ENCODE measurements around the gene DRC3. TPM values are rescaled to one million over a fixed set of nuclear protein-coding genes. Genes with fewer than 3 reads are reported as not detected.

Gene DRC3
- total RNA-seq, 6 experiments from 2014 or later = 0.25 to 0.98 (median 0.72) TPM

DNA sequence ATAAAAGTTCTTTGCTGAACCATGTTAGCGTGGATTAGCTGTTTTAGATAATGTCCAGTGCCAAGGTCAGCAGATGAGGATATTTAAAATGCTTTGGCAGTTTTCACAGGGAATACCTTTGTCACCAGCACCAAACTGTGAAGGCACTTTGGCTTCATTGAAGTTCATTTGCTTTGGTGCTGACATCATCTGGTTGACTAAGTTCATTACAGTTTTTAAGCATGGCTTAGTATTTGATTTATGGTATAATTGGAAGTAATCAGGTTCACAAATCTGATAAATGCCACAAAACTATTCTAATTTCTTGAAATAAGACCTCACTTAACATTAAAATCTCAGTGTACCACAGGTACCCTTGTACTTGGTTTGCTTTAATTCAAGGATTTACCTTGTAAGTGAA is 70.8 kb downstream of the DRC3 start:
- H3K36me3 ChIP-seq = peaks cover 0 to 9% (median 0%) of the 10 kb centered on the region in 4 donors
- WGBS (ENCODE audit: insufficient coverage, low coverage, low lambda C conversion rate, missing lambda C conversion rate) = 6% methylated on average over 1 of the region's 1 CpG
- no peak overlapping the region for H3K27ac ChIP-seq
- TF ChIP-seq, protein P1, sequence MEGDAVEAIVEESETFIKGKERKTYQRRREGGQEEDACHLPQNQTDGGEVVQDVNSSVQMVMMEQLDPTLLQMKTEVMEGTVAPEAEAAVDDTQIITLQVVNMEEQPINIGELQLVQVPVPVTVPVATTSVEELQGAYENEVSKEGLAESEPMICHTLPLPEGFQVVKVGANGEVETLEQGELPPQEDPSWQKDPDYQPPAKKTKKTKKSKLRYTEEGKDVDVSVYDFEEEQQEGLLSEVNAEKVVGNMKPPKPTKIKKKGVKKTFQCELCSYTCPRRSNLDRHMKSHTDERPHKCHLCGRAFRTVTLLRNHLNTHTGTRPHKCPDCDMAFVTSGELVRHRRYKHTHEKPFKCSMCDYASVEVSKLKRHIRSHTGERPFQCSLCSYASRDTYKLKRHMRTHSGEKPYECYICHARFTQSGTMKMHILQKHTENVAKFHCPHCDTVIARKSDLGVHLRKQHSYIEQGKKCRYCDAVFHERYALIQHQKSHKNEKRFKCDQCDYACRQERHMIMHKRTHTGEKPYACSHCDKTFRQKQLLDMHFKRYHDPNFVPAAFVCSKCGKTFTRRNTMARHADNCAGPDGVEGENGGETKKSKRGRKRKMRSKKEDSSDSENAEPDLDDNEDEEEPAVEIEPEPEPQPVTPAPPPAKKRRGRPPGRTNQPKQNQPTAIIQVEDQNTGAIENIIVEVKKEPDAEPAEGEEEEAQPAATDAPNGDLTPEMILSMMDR (IDR thresholded peaks at IDR 0.05) = peak in 3 of 4 donors; percentile 27 to 38 (median 35)
- no peak for TF ChIP-seq POLR2A (IDR thresholded peaks at IDR 0.05)
- intact Hi-C loops (cut with DNase I) = no loop called here
- ATAC-seq (peak in 2 of 4 donors; percentile 5 to 9), DNase-seq (no peak)
- H3K4me1 ChIP-seq = peaks cover 0 to 18% (median 2%) of the 10 kb centered on the region in 4 donors
- no peaks in the 10 kb centered on the region for H3K9me3 ChIP-seq
- no peaks in the 10 kb centered on the region for H3K27me3 ChIP-seq
- no peak overlapping the region for H3K4me3 ChIP-seq

DNA sequence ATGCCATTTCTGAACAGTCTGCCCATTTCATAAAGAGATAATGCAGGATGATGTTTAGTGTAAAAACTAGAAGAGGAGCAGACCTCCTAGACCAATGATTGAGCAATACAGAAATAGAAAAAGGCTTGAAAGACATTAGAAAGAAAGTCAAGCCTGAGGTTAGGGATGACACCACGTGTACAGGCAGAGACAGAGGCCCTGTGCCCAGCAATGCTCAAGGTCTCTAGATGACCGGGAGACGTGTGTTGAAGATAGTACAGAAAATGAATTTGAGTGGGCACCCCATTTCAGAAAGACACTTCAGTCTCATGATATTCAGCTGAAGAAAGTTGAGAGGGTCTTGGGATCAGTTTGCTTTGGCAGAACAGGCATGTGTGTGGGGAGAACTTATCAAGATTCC is 71.9 kb downstream of the DRC3 start:
- Histone ChIP-seq H3K36me3 (peaks cover 0 to 9% (median 0%) of the 10 kb centered on the region in 4 donors), H3K4me1 (peaks cover 0 to 18% (median 2%) of the 10 kb centered on the region in 4 donors), H3K27me3 (no peaks in the 10 kb centered on the region), H3K9me3 (no peaks in the 10 kb centered on the region), H3K4me3 (no peak overlapping the region), H3K27ac (no peak overlapping the region)
- no peak for DNase-seq
- intact Hi-C loops (cut with DNase I) = no loop called here
- no peak for TF ChIP-seq POLR2A (IDR thresholded peaks at IDR 0.05)
- TF ChIP-seq, protein P1 (IDR thresholded peaks at IDR 0.05) = no peak
- ATAC-seq = no peak
- WGBS (ENCODE audit: insufficient coverage, low coverage, low lambda C conversion rate, missing lambda C conversion rate) = 83% methylated on average over 3 of the region's 3 CpGs

DNA sequence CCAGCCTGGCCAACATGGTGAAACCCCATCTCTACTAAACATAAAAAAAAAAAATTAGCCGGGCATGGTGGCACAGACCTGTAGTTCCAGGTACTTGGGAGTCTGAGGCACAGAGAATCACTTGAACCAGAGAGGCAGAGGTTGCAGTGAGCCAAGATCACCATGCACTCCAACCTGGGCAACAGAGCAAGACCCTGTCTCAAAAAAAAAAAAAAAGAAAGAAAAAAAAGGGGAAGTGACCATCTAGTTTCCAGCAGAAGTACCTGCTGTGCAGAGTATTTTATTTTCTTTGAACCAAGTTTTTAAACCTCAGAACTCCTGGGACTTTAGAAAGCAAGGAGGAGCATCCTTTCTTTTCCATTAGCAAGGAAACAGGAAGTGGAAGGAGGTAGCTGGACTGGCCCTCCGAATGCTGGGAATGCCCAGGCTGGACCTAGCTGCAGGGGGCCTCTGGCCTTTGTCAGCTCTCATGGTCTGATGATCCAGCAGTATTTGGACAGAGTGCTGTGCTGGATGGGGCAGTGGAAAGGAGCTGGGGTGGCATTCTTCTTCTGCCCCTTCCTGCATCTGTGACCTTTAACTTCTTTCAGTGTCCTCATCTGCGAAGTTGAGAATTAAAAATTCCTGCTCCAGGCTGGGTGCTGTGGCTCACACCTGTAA is 73.2 kb downstream of the DRC3 start:
- WGBS (ENCODE audit: insufficient coverage, low coverage, low lambda C conversion rate, missing lambda C conversion rate) = 69% methylated on average over 3 of the region's 3 CpGs
- DNase-seq = no peak

DNA sequence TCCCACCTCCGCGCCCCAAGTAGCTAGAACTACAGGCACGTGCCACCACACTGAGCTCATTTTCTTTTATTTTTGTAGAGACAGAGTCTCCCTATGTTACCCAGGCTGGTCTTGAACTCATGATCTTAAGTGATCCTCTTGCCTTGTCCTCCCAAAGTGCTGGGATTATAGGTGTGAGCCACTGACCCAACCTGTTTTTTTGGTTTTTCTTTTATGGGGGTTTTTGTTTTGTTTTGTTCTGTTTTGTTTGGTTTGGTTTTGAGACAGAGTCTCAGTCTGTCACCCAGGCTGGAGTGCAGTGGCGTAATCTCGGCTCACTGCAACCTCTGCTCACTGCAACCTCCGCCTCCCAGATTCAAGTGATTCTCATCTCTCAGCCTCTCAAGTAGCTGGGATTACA is 82.9 kb downstream of the DRC3 start:
- H3K9me3 ChIP-seq = no peaks in the 10 kb centered on the region
- H3K36me3 ChIP-seq = peaks cover 0 to 40% (median 0%) of the 10 kb centered on the region in 4 donors
- no peak overlapping the region for H3K4me3 ChIP-seq
- DNase-seq = no peak
- no peaks in the 10 kb centered on the region for H3K4me1 ChIP-seq
- WGBS (ENCODE audit: insufficient coverage, low coverage, low lambda C conversion rate, missing lambda C conversion rate) = 100% methylated on average over 4 of the region's 6 CpGs
- ATAC-seq = no peak
- no peak for TF ChIP-seq POLR2A (IDR thresholded peaks at IDR 0.05)
- TF ChIP-seq, protein P1 (IDR thresholded peaks at IDR 0.05) = no peak
- no peak overlapping the region for H3K27ac ChIP-seq
- H3K27me3 ChIP-seq = no peaks in the 10 kb centered on the region
- intact Hi-C loops (cut with DNase I) = no loop called here

More for the DNA sequence above, 73.2 kb downstream of the DRC3 start:
- TF ChIP-seq POLR2A (IDR thresholded peaks at IDR 0.05) = no peak
- TF ChIP-seq, protein P1 (IDR thresholded peaks at IDR 0.05) = no peak
- H3K4me1 ChIP-seq = peaks cover 0 to 10% (median 2%) of the 10 kb centered on the region in 4 donors
- no peak for ATAC-seq
- H3K4me3 ChIP-seq = no peak overlapping the region
- intact Hi-C loops (cut with DNase I) = no loop called here
- no peaks in the 10 kb centered on the region for H3K9me3 ChIP-seq
- H3K27me3 ChIP-seq = no peaks in the 10 kb centered on the region
- peaks cover 0 to 9% (median 0%) of the 10 kb centered on the region in 4 donors for H3K36me3 ChIP-seq
- H3K27ac ChIP-seq = no peak overlapping the region
